ENCODE results near the gene SP140.
"Not testable (repeated sequence)": the region's sequence is repeated elsewhere in the genome, so short reads cannot be mapped to it uniquely, and the experiment has no call there.

SP140 gene

DNA sequence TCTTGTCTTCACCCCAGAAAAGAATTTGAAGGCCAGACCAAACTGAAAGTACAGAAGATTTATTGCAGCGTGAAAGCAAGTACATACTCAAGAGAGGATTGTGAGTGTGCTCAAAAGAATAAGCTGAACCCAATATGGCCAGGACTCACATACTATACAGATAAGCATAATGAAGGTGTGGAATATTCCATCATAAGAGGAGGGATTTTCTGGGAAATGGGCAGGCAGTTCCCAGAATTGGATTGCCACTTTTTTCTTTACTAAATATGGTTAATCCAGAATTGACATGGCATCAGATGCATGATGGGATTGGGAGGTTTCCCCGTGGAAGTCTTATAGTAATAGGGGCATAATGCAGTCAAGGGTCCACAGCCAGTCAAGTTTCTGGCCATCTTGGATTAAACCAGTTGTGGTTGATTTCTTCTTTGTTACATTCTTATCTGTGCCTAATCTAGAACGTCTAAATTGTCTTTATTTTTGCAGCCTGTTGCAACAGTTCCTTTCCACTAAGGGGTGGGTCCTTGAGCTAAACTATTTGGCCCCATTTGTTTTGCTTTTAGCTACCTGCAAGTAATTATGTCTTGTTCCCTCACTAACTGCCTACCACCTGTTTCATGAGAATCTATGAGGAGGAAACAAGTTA, 110.4 kb downstream of the SP140 start:
- no peak overlapping the region for H3K27ac ChIP-seq (ENCODE audit: low read depth, low read length)
- peaks cover 4 to 19% of the 10 kb centered on the region in 2 donors for H3K36me3 ChIP-seq (ENCODE audit: control insufficient read depth in 1 of 2, insufficient read depth in 2 of 2, low read length in 2 of 2)

DNA sequence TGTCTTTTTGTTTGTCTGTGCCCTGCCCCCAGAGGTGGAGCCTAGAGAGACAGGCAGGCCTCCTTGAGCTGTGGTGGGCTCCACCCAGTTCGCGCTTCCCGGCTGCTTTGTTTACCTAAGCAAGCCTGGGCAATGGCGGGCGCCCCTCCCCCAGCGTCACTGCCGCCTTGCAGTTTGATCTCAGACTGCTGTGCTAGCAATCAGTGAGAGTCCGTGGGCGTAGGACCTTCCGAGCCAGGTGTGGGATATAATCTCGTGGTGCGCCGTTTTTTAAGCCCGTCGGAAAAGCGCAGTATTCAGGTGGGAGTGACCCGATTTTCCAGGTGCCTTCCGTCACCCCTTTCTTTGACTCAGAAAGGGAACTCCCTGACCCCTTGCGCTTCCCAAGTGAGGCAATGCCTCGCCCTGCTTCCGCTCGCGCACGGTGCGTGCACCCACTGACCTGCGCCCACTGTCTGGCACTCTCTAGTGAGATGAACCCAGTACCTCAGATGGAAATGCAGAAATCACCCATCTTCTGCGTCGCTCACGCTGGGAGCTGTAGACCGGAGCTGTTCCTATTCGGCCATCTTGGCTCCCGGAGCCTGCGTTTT, 116.5 kb downstream of the SP140 start:
- not testable (repeated sequence) for H3K36me3 ChIP-seq (ENCODE audit: control insufficient read depth in 1 of 2, insufficient read depth in 2 of 2, low read length in 2 of 2); H3K4me1 ChIP-seq (ENCODE audit: control insufficient read depth in 1 of 2, insufficient read depth in 2 of 2, low read length in 2 of 2); H3K27ac ChIP-seq (ENCODE audit: low read depth, low read length); H3K9me3 ChIP-seq (ENCODE audit: control insufficient read depth in 1 of 2, low read length in 2 of 2); H3K4me3 ChIP-seq (ENCODE audit: low read depth in 1 of 2, low read length in 2 of 2); H3K9ac ChIP-seq (ENCODE audit: low read depth in 1 of 2, low read length in 2 of 2); H3K27me3 ChIP-seq (ENCODE audit: control insufficient read depth in 1 of 2, insufficient read depth in 2 of 2, low read length in 2 of 2)

More for the DNA sequence above, 110.4 kb downstream of the SP140 start:
- Histone ChIP-seq H3K9ac (ENCODE audit: low read depth in 1 of 2, low read length in 2 of 2) (no peak overlapping the region), H3K9me3 (ENCODE audit: control insufficient read depth in 1 of 2, low read length in 2 of 2) (no peaks in the 10 kb centered on the region), H3K4me1 (ENCODE audit: control insufficient read depth in 1 of 2, insufficient read depth in 2 of 2, low read length in 2 of 2) (no peaks in the 10 kb centered on the region), H3K4me3 (ENCODE audit: low read depth in 1 of 2, low read length in 2 of 2) (no peak overlapping the region), H3K27me3 (ENCODE audit: control insufficient read depth in 1 of 2, insufficient read depth in 2 of 2, low read length in 2 of 2) (no peaks in the 10 kb centered on the region)

DNA sequence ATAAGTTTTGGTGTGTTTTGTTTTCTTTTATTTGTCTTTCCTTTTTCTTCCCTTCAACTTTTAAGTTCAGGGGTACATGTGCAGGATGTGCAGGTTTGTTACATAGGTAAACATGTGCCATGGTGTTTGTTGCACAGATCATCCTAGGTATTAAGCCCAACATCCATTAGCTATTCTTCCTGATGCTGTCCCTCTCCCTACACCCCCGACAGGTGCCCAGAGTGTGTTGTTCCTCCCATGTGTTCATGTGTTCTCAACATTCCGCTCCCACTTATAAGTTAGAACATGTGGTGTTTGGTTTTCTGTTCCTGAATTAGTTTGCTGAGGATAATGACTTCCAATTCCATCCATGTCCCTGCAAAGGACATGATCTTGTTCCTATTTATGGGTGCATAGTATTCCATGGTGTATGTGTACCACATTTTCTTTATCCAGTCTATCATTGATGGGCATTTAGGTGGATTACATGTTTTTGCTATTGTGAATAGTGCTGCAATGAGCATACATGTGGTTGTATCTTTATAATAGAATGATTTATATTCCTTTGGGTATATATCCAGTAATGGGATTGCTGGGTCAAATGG, 117.6 kb downstream of the SP140 start:
- H3K4me3 ChIP-seq (ENCODE audit: low read depth in 1 of 2, low read length in 2 of 2); H3K4me1 ChIP-seq (ENCODE audit: control insufficient read depth in 1 of 2, insufficient read depth in 2 of 2, low read length in 2 of 2); H3K36me3 ChIP-seq (ENCODE audit: control insufficient read depth in 1 of 2, insufficient read depth in 2 of 2, low read length in 2 of 2); H3K27ac ChIP-seq (ENCODE audit: low read depth, low read length); H3K9me3 ChIP-seq (ENCODE audit: control insufficient read depth in 1 of 2, low read length in 2 of 2); H3K27me3 ChIP-seq (ENCODE audit: control insufficient read depth in 1 of 2, insufficient read depth in 2 of 2, low read length in 2 of 2); H3K9ac ChIP-seq (ENCODE audit: low read depth in 1 of 2, low read length in 2 of 2): not testable (repeated sequence)

DNA sequence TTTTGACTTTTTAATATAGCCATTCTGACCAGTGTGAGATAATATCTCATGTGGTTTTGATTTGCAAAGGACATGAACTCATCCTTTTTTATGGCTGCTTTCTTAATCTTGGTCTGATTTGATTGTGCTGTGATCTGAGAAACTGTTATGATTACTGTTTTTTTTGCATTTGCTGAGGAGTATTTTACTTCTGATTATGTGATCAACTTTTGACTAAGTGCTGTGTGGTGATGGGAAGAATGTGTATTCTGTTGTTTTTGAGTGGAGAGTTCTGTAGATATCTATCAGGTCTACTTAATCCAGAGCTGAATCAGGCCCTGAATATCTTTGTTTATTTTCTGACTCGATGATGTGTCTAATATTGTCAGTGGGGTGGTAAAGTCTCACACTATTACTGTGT, 118.2 kb downstream of the SP140 start:
- Histone ChIP-seq H3K4me1 (ENCODE audit: control insufficient read depth in 1 of 2, insufficient read depth in 2 of 2, low read length in 2 of 2) (peaks cover 0 to 6% of the 10 kb centered on the region in 2 donors), H3K27me3 (ENCODE audit: control insufficient read depth in 1 of 2, insufficient read depth in 2 of 2, low read length in 2 of 2) (no peaks in the 10 kb centered on the region), H3K36me3 (ENCODE audit: control insufficient read depth in 1 of 2, insufficient read depth in 2 of 2, low read length in 2 of 2) (peaks cover 8 to 9% of the 10 kb centered on the region in 2 donors), H3K4me3 (ENCODE audit: low read depth in 1 of 2, low read length in 2 of 2) (no peak overlapping the region), H3K9me3 (ENCODE audit: control insufficient read depth in 1 of 2, low read length in 2 of 2) (peaks cover 0 to 5% of the 10 kb centered on the region in 2 donors), H3K27ac (ENCODE audit: low read depth, low read length) (no peak overlapping the region), H3K9ac (ENCODE audit: low read depth in 1 of 2, low read length in 2 of 2) (no peak overlapping the region)

DNA sequence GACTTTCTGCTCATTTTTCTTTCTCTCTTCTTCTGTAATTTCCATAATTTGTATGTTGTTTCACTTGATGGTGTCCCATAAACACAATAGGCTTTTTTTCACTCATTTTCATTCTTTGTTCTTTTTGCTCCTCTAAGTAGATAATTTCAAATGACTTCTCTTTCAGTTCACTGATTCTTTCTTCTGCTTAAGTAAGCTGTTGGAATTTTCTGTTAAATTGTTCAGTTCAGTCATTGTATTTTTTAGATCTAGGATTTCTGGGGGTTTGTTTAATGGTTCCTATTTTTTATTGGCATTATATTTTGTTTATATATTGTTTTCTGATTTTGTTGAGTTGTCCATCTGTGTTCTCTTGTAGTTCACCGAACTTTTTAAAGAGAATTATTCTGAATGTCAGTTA, 120.9 kb downstream of the SP140 start:
- Histone ChIP-seq H3K27ac (ENCODE audit: low read depth, low read length) (no peak overlapping the region), H3K27me3 (ENCODE audit: control insufficient read depth in 1 of 2, insufficient read depth in 2 of 2, low read length in 2 of 2) (no peaks in the 10 kb centered on the region), H3K4me3 (ENCODE audit: low read depth in 1 of 2, low read length in 2 of 2) (no peak overlapping the region), H3K36me3 (ENCODE audit: control insufficient read depth in 1 of 2, insufficient read depth in 2 of 2, low read length in 2 of 2) (peaks cover 8 to 9% of the 10 kb centered on the region in 2 donors), H3K9ac (ENCODE audit: low read depth in 1 of 2, low read length in 2 of 2) (no peak overlapping the region), H3K4me1 (ENCODE audit: control insufficient read depth in 1 of 2, insufficient read depth in 2 of 2, low read length in 2 of 2) (peaks cover 0 to 6% of the 10 kb centered on the region in 2 donors), H3K9me3 (ENCODE audit: control insufficient read depth in 1 of 2, low read length in 2 of 2) (peaks cover 0 to 5% of the 10 kb centered on the region in 2 donors)

DNA sequence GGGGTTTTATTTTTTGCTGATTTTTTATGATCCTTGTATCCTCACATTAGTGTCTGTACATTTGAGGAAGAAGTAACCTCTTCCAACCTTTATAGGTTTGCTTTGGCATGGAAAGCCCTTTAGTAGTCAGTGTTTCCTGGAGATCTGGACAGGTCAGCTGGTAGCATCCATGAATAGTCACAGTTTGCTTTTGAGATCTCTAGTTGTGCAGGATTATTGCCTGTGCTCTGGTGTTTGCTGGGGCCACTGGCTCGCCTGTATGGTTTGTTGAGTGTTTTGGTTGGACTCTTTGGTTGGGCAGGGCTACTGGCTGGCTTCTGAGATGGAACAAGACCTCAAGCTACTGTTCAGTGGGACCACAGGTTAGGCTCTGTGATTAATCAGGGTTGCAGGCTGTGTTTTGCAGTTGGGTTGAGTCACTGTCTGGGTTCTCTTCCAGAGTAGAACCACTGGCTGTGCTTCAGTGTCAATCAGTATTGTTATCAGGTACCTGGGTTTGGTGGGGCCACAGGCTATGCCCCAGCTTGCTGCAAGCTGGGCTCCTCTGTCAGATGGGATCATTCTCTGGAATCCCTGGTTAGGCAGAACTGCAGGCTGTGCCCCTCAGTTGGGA, 121.5 kb downstream of the SP140 start:
- Histone ChIP-seq H3K36me3 (ENCODE audit: control insufficient read depth in 1 of 2, insufficient read depth in 2 of 2, low read length in 2 of 2) (peaks cover 8 to 9% of the 10 kb centered on the region in 2 donors), H3K27ac (ENCODE audit: low read depth, low read length) (no peak overlapping the region), H3K4me3 (ENCODE audit: low read depth in 1 of 2, low read length in 2 of 2) (no peak overlapping the region), H3K27me3 (ENCODE audit: control insufficient read depth in 1 of 2, insufficient read depth in 2 of 2, low read length in 2 of 2) (no peaks in the 10 kb centered on the region), H3K9ac (ENCODE audit: low read depth in 1 of 2, low read length in 2 of 2) (no peak overlapping the region), H3K9me3 (ENCODE audit: control insufficient read depth in 1 of 2, low read length in 2 of 2) (peaks cover 0 to 5% of the 10 kb centered on the region in 2 donors), H3K4me1 (ENCODE audit: control insufficient read depth in 1 of 2, insufficient read depth in 2 of 2, low read length in 2 of 2) (peaks cover 0 to 6% of the 10 kb centered on the region in 2 donors)

DNA sequence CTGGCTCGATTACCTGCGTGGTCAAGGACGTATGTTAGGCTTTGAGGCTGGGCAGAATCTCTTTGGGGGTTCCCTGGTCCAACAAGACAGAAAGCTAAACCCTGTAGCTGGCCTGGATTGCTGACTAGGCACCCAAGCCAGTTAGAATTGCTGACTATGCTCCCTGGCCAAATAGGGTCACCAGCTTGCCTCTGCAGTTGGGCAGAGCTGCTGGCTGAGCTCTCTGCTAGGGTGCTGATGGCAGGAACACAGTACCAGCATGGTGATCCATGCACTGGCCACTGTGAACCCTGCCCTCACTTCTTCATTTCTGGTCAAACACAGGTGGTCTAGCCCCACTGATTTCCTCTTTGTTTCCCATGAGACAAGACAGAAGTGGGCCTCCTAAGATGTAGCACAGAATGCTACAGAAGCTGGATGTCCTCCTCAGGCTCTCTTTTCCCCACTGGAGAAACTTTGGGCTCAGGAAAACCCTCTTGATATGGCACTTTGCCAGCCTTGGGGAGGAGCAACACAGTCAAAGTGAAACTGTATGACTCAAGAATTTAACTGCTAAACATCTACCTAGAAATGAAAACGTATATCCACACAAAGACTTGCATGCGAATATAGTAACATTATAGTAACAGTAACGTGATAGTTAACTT, 122.2 kb downstream of the SP140 start:
- H3K9ac ChIP-seq (ENCODE audit: low read depth in 1 of 2, low read length in 2 of 2), result no peak overlapping the region
- H3K4me1 ChIP-seq (ENCODE audit: control insufficient read depth in 1 of 2, insufficient read depth in 2 of 2, low read length in 2 of 2), result peaks cover 0 to 6% of the 10 kb centered on the region in 2 donors
- H3K27ac ChIP-seq (ENCODE audit: low read depth, low read length), result no peak overlapping the region
- peaks cover 8 to 9% of the 10 kb centered on the region in 2 donors for H3K36me3 ChIP-seq (ENCODE audit: control insufficient read depth in 1 of 2, insufficient read depth in 2 of 2, low read length in 2 of 2)
- no peaks in the 10 kb centered on the region for H3K27me3 ChIP-seq (ENCODE audit: control insufficient read depth in 1 of 2, insufficient read depth in 2 of 2, low read length in 2 of 2)
- no peak overlapping the region for H3K4me3 ChIP-seq (ENCODE audit: low read depth in 1 of 2, low read length in 2 of 2)
- H3K9me3 ChIP-seq (ENCODE audit: control insufficient read depth in 1 of 2, low read length in 2 of 2), result peaks cover 0 to 5% of the 10 kb centered on the region in 2 donors

DNA sequence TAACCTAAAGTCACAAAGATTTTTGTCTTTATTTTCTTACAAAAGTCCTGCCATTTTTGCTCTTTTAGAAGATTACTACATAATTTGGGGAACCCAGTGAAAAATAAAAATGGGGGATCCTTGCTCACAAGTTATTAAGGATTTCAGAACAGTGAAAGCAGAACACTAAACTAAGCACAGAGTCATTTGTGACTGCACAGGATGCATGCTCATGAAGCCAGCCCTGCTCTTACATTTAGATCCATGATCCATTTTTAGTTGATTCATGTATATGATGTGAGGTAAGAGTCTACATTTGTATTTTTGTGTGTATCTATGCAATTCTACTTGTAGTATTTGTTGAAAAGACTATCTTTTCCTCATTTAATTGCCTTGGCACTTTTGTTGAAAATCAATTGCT, 123.3 kb downstream of the SP140 start:
- H3K27ac ChIP-seq (ENCODE audit: low read depth, low read length), result no peak overlapping the region
- peaks cover 0 to 4% of the 10 kb centered on the region in 2 donors for H3K36me3 ChIP-seq (ENCODE audit: control insufficient read depth in 1 of 2, insufficient read depth in 2 of 2, low read length in 2 of 2)
- peaks cover 0 to 5% of the 10 kb centered on the region in 2 donors for H3K9me3 ChIP-seq (ENCODE audit: control insufficient read depth in 1 of 2, low read length in 2 of 2)
- H3K9ac ChIP-seq (ENCODE audit: low read depth in 1 of 2, low read length in 2 of 2), result no peak overlapping the region
- H3K4me1 ChIP-seq (ENCODE audit: control insufficient read depth in 1 of 2, insufficient read depth in 2 of 2, low read length in 2 of 2), result peaks cover 0 to 6% of the 10 kb centered on the region in 2 donors
- no peak overlapping the region for H3K4me3 ChIP-seq (ENCODE audit: low read depth in 1 of 2, low read length in 2 of 2)
- no peaks in the 10 kb centered on the region for H3K27me3 ChIP-seq (ENCODE audit: control insufficient read depth in 1 of 2, insufficient read depth in 2 of 2, low read length in 2 of 2)

DNA sequence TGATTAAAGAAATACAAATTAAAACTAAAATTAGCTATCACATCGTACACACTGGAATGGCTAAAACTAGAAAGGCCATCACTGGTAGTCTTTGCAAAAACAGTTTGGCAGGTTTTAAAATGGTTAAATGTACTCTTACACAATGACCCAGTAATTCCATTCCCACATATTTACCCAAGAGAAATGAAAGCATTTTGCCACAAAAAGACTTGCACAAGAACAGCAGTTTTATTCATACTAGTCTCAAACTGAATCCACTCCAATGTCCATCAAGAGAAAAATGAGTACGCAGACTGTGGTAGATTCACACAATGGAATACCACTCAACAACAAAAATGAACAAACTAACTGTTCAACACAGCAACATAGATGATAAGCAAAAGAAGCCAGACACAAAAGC, 130.5 kb downstream of the SP140 start:
- no peak overlapping the region for H3K9ac ChIP-seq (ENCODE audit: low read depth in 1 of 2, low read length in 2 of 2)

DNA sequence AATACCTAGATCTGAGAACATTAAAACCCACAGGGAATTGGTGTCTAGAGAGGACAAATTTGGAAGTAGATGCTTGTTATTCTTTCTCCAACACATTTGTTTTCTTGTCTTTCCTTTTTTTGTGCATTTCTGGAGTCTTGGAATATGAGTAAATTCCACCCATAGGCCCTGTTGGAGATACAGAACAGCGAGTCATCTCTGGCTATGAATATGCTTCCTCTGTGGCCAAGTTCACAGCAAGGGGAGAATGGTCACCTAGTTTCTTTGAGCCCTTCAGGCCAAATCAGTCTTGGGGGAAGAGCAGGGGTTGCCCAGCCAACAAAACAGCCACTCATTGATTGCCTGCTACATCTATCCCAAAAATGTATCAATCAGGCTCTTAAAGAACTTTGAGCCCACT, 132.8 kb downstream of the SP140 start:
- Histone ChIP-seq H3K9me3 (ENCODE audit: control insufficient read depth in 1 of 2, low read length in 2 of 2) (no peaks in the 10 kb centered on the region), H3K27me3 (ENCODE audit: control insufficient read depth in 1 of 2, insufficient read depth in 2 of 2, low read length in 2 of 2) (no peaks in the 10 kb centered on the region), H3K4me3 (ENCODE audit: low read depth in 1 of 2, low read length in 2 of 2) (no peak overlapping the region), H3K4me1 (ENCODE audit: control insufficient read depth in 1 of 2, insufficient read depth in 2 of 2, low read length in 2 of 2) (peaks cover 0 to 3% of the 10 kb centered on the region in 2 donors), H3K9ac (ENCODE audit: low read depth in 1 of 2, low read length in 2 of 2) (no peak overlapping the region), H3K27ac (ENCODE audit: low read depth, low read length) (no peak overlapping the region), H3K36me3 (ENCODE audit: control insufficient read depth in 1 of 2, insufficient read depth in 2 of 2, low read length in 2 of 2) (peaks cover 22 to 28% of the 10 kb centered on the region in 2 donors)

More for the DNA sequence above, 130.5 kb downstream of the SP140 start:
- no peak overlapping the region for H3K4me3 ChIP-seq (ENCODE audit: low read depth in 1 of 2, low read length in 2 of 2)
- H3K9me3 ChIP-seq (ENCODE audit: control insufficient read depth in 1 of 2, low read length in 2 of 2), result no peaks in the 10 kb centered on the region
- no peaks in the 10 kb centered on the region for H3K4me1 ChIP-seq (ENCODE audit: control insufficient read depth in 1 of 2, insufficient read depth in 2 of 2, low read length in 2 of 2)
- H3K27ac ChIP-seq (ENCODE audit: low read depth, low read length), result no peak overlapping the region
- H3K36me3 ChIP-seq (ENCODE audit: control insufficient read depth in 1 of 2, insufficient read depth in 2 of 2, low read length in 2 of 2), result peaks cover 13 to 16% of the 10 kb centered on the region in 2 donors
- no peaks in the 10 kb centered on the region for H3K27me3 ChIP-seq (ENCODE audit: control insufficient read depth in 1 of 2, insufficient read depth in 2 of 2, low read length in 2 of 2)

Data from duodenal mucosa (tissue), 2 donors.